GM12878 (cell line): ENCODE data around the gene THSD4. TPM values are rescaled to one million over a fixed set of nuclear protein-coding genes. Genes with fewer than 3 reads are reported as not detected.

Experiments
- ATAC-seq: fragments of 200-7000 bp; cut with Tn5 transposase; 3 replicates; pipeline ENCODE4 v1.9.1; 2020; ENCODE audit warnings: mild to moderate bottlenecking, moderate library complexity
- BruUV-seq: library from RNA; stranded (reverse); fragments of 400-500 nt; replicated peaks from 2 replicates; lab custom pipeline; 2021; lab: Mats Ljungman, UMichigan
- CTCF ChIA-PET: fragments of 300-600 bp; sonication (Branson Sonifier 250); formaldehyde crosslinking; extraction: SDS; loops from one replicate; lab custom pipeline; 2021; ENCODE audit warnings: inconsistent platforms; lab: Yijun Ruan, JAX
- POLR2A ChIA-PET: fragments of 350-600 bp; formaldehyde crosslinking; extraction: SDS; loops from one replicate; lab custom pipeline; 2021; ENCODE audit warnings: inconsistent platforms; lab: Charles Lee
- RAD21 ChIA-PET: fragments of 300-600 bp; sonication (Branson Sonifier 250); formaldehyde crosslinking; loops from one replicate; lab custom pipeline; 2023; ENCODE audit warnings: antibody characterized with exemption; ENCODE audit not compliant: unreplicated experiment; lab: Charles Lee
- SMC1A ChIA-PET: fragments of 300-600 bp; sonication (Branson Sonifier 250); formaldehyde crosslinking; loops from one replicate; lab custom pipeline; 2023; ENCODE audit not compliant: unreplicated experiment, uncharacterized antibody; lab: Charles Lee
- DNase-seq: peaks from one replicate; pipeline ENCODE4 v3.0.0-alpha.2; 2011; ENCODE audit warnings: low read depth, low spot score
- FAIRE-seq: peaks from 3 replicates; lab custom pipeline; 2011; peaks lifted over from hg19 to GRCh38; lab: Jason Lieb, UNC
- H2AFZ ChIP-seq: 2 replicates; pipeline ENCODE4 v1.6.0; 2011; ENCODE audit warnings: low read depth, low read length, control low read depth; ENCODE audit not compliant: control insufficient read depth
- H3K27ac ChIP-seq: 2 replicates; pipeline ENCODE4 v1.5.1; 2011; ENCODE audit warnings: control low read depth; ENCODE audit not compliant: control insufficient read depth, insufficient read depth
- H3K27me3 ChIP-seq, 2 experiments: replicated peaks in 1 of 2; 2 replicates each; pipeline versions ENCODE4 v1.6.0 to v1.6.1; 2011; ENCODE audit warnings: low read length in 1 of 2; ENCODE audit not compliant: control insufficient read depth in 2 of 2, insufficient read depth in 2 of 2
- H3K36me3 ChIP-seq, 2 experiments: 2 replicates each; pipeline ENCODE4 v1.5.1; 2011; ENCODE audit warnings: low read length in 1 of 2; ENCODE audit not compliant: control insufficient read depth in 2 of 2, insufficient read depth in 2 of 2
- H3K4me1 ChIP-seq: 2 replicates; pipeline ENCODE4 v1.6.1; 2011; ENCODE audit warnings: mild to moderate bottlenecking, low read length, moderate library complexity, mixed read lengths; ENCODE audit not compliant: control insufficient read depth, insufficient read depth
- H3K4me2 ChIP-seq: 2 replicates; pipeline ENCODE4 v1.6.0; 2011; ENCODE audit warnings: control low read depth; ENCODE audit not compliant: control insufficient read depth, insufficient read depth
- H3K4me3 ChIP-seq: fragments of 200-600 bp; sonication (generic); 2 replicates; pipeline ENCODE4 v1.5.1; 2016
- H3K79me2 ChIP-seq: 2 replicates; pipeline ENCODE4 v1.6.0; 2011; ENCODE audit warnings: low read length; ENCODE audit not compliant: control insufficient read depth, insufficient read depth
- H3K9ac ChIP-seq: 2 replicates; pipeline ENCODE4 v1.8.0; 2011; ENCODE audit warnings: low read length, control low read depth, mixed read lengths; ENCODE audit not compliant: control insufficient read depth, insufficient read depth
- H3K9me3 ChIP-seq: replicated peaks from 3 replicates; pipeline ENCODE4 v1.5.1; 2011; ENCODE audit warnings: mild to moderate bottlenecking, low read length; ENCODE audit not compliant: control insufficient read depth, insufficient read depth
- H4K20me1 ChIP-seq: 2 replicates; pipeline ENCODE4 v1.6.0; 2011; ENCODE audit not compliant: control insufficient read depth, insufficient read depth
- ASH2L ChIP-seq: fragments of 300-600, 200-600 bp; sonication (generic); IDR thresholded peaks from 2 replicates; pipeline ENCODE4 v1.6.1; 2017; ENCODE audit warnings: low read depth, mild to moderate bottlenecking, borderline replicate concordance
- CBX5 ChIP-seq: sonication (generic); IDR thresholded peaks from 2 replicates; pipeline ENCODE4 v1.6.1; 2016; ENCODE audit warnings: low read depth, moderate library complexity, mild to moderate bottlenecking, inconsistent platforms
- CHD4 ChIP-seq: fragments of 200-600 bp; sonication (generic); IDR thresholded peaks from 2 replicates; pipeline ENCODE4 v1.6.1; 2016; ENCODE audit warnings: mild to moderate bottlenecking
- EP300 ChIP-seq, 2 experiments: fragments of 150-350 bp in 1 of 2; IDR thresholded peaks; 2 replicates each; pipeline ENCODE4 v1.6.1; 2011 to 2012; ENCODE audit warnings: low read depth in 2 of 2, low read length in 2 of 2, borderline replicate concordance in 1 of 2, improper control_type of control experiment in 1 of 2, inconsistent platforms in 1 of 2; ENCODE audit not compliant: control insufficient read depth in 1 of 2
- GABPA ChIP-seq: IDR thresholded peaks from 2 replicates; pipeline ENCODE4 v1.6.1; 2014; ENCODE audit warnings: antibody characterized with exemption, low read depth, mild to moderate bottlenecking, inconsistent platforms
- LARP7 ChIP-seq: fragments of 450-650 bp; IDR thresholded peaks from 2 replicates; pipeline ENCODE4 v1.6.1; 2017; ENCODE audit warnings: mild to moderate bottlenecking
- PAX5 ChIP-seq: IDR thresholded peaks from 2 replicates; pipeline ENCODE4 v1.6.1; 2011; ENCODE audit warnings: low read depth, low read length, borderline replicate concordance
- RB1 ChIP-seq: fragments of 450-650 bp; formaldehyde crosslinking; IDR thresholded peaks from 2 replicates; pipeline ENCODE4 v1.6.1; 2017; ENCODE audit warnings: mild to moderate bottlenecking, borderline replicate concordance
- ZNF622 ChIP-seq: fragments of 450-650 bp; IDR thresholded peaks from 2 replicates; pipeline ENCODE4 v1.6.1; 2017; ENCODE audit warnings: mild to moderate bottlenecking, inconsistent platforms
- ZNF687 ChIP-seq: fragments of 450-650 bp; IDR thresholded peaks from 2 replicates; pipeline ENCODE4 v1.6.1; 2017; ENCODE audit warnings: mild to moderate bottlenecking, moderate library complexity
- WGBS: methylation state at CpG from one replicate; pipeline ENCODE4 v1.1.6; 2016; ENCODE audit warnings: low lambda C conversion rate; ENCODE audit not compliant: insufficient replicate concordance, insufficient coverage; ENCODE audit errors: missing lambda C conversion rate; 5-methylcytosine and 5-hydroxymethylcytosine counted together
- in situ Hi-C: fragments of 300-500 bp; cut with MboI; formaldehyde crosslinking; loops from 9 replicates; pipeline ENCODE4 v1.14.3; 2018; ENCODE audit warnings: mixed read lengths
- intact Hi-C: fragments of 100-400 bp; cut with micrococcal nuclease; formaldehyde crosslinking; loops from one replicate; pipeline ENCODE4 v1.14.2; 2022; ENCODE audit not compliant: unreplicated experiment
- polyA plus RNA-seq, 11 experiments: library from polyadenylated mRNA; depleted of rRNA in 4 of 11; unstranded in 6 of 11; stranded (reverse) in 5 of 11; fragments of >200 nt; fragmentation: Nextera tagmentation in 4 of 11; fragmentation: Illumina TruSeq in 1 of 11; extraction: Ambion mirVana in 4 of 11; extraction: Trizol in 1 of 11; gene quantifications; 1 replicate in 1 of 11; 2 replicates in 10 of 11; pipeline versions ENCODE4 v1.2.1 to v1.2.3, GENCODE V29; 2011 to 2016; ENCODE audit warnings: inconsistent platforms in 2 of 11, missing spikeins in 2 of 11, low read depth in 1 of 11
- total RNA-seq, 4 experiments: library from RNA; depleted of rRNA in 3 of 4; stranded (reverse); fragments of >200 nt in 3 of 4; fragmentation: Illumina TruSeq in 1 of 4; extraction: Trizol in 1 of 4; gene quantifications; 2 replicates each; pipeline versions ENCODE4 v1.2.1 to v1.2.3, GENCODE V29; 2013 to 2021

THSD4 gene
- total and polyA plus RNA-seq, 10 of the 15 experiments (the other 5 are each of a cell fraction or from before 2014, with no cell fraction given) = 0.04 to 0.13 (median 0.05) TPM; not detected in 7

- no peak for TF ChIP-seq ZNF687
- no peak for TF ChIP-seq PAX5
Observed at GRCh38 chr15:71357967-71358366, 242.7 kb downstream of the THSD4 start (continued).

GRCh38 chr15:71359246-71359645 lies 244.0 kb downstream of the THSD4 start:
- 30% methylated on average over 7 of the region's 7 CpGs for WGBS
- POLR2A ChIA-PET = no interaction called here
- H3K9ac ChIP-seq = no peak overlapping the region
- H3K4me2 ChIP-seq = no peak overlapping the region
- CTCF ChIA-PET = no interaction called here
- no TSS peak for BruUV-seq
- in situ Hi-C loops = no loop called here
- RAD21 ChIA-PET = no interaction called here
- DNase-seq (no peak), FAIRE-seq (no peak), ATAC-seq (no peak)
- H3K36me3 ChIP-seq = no peaks in the 10 kb centered on the region
- H3K4me1 ChIP-seq = no peaks in the 10 kb centered on the region
- SMC1A ChIA-PET = no interaction called here
- H3K27ac ChIP-seq = no peak overlapping the region
- H3K4me3 ChIP-seq = no peak overlapping the region
- H3K9me3 ChIP-seq = no peaks in the 10 kb centered on the region; the same call in 2 of the 3 replicates
- intact Hi-C loops = no loop called here
- H2AFZ ChIP-seq = no peak overlapping the region
- H3K27me3 ChIP-seq = 0 out of 4 replicates have a peak, but pooled peaks cover 0 to 1% of the 10 kb centered on the region in 2 experiments
- H3K79me2 ChIP-seq = no peaks in the 10 kb centered on the region
- no peaks in the 10 kb centered on the region for H4K20me1 ChIP-seq
- no peak for TF ChIP-seq LARP7
- no peak for TF ChIP-seq EP300 (IDR thresholded peaks at IDR 0.05; ENCODE audit: borderline replicate concordance in 1 of 2, control insufficient read depth in 1 of 2, low read depth in 2 of 2, low read length in 2 of 2)
- no peak for TF ChIP-seq RB1
- TF ChIP-seq ZNF622 = no peak
- no peak for TF ChIP-seq CBX5
- no peak for TF ChIP-seq ASH2L
- no peak for TF ChIP-seq GABPA
- no peak for TF ChIP-seq CHD4
